Fibroblast of lung (primary cell): ENCODE measurements around the gene RAC2.

Experiments used
- EZH2 ChIP-seq: IDR thresholded peaks from 2 replicates; pipeline ENCODE4 v1.5.1; 2012; ENCODE audit warnings: low read length, control low read depth, mild to moderate bottlenecking; ENCODE audit errors: missing control alignments
- TF ChIP-seq, protein P1 (sequence below), 2 donors: IDR thresholded peaks in 1 of 2; conservative IDR thresholded peaks in 1 of 2; 1 replicate in 1 of 2; 2 replicates in 1 of 2; pipeline ENCODE4 v1.5.1; 2011 to 2012; ENCODE audit warnings: low read length in 2 of 2, control low read depth in 1 of 2, inconsistent platforms in 1 of 2, low read depth in 1 of 2, mild to moderate bottlenecking in 1 of 2

DNA sequence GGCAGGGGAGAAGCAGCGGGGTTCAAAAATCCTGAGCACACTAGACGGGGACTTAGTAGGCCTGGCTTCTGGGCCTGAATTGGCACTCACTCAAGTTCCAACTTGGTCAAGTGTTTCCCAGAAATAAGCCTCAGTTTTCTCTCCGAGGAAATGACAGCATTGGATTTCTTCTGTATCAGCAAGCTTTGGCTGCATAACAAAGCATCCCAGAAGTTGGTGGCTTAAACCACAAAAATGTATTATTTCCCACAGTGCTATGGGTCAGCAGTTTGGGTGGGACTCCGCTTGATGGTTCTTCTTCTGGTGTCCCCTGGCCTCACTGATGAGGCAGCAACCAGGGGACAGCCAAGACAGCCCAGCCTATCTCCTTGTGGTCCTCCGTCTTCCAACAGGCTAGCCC is 36.6 kb upstream of the RAC2 start:
- TF ChIP-seq, protein P1, sequence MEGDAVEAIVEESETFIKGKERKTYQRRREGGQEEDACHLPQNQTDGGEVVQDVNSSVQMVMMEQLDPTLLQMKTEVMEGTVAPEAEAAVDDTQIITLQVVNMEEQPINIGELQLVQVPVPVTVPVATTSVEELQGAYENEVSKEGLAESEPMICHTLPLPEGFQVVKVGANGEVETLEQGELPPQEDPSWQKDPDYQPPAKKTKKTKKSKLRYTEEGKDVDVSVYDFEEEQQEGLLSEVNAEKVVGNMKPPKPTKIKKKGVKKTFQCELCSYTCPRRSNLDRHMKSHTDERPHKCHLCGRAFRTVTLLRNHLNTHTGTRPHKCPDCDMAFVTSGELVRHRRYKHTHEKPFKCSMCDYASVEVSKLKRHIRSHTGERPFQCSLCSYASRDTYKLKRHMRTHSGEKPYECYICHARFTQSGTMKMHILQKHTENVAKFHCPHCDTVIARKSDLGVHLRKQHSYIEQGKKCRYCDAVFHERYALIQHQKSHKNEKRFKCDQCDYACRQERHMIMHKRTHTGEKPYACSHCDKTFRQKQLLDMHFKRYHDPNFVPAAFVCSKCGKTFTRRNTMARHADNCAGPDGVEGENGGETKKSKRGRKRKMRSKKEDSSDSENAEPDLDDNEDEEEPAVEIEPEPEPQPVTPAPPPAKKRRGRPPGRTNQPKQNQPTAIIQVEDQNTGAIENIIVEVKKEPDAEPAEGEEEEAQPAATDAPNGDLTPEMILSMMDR (conservative IDR thresholded peaks at IDR 0.05 in 1 of 2, IDR thresholded peaks at IDR 0.05 in 1 of 2; ENCODE audit: low read depth in 1 of 2, low read length in 2 of 2): no peak
- TF ChIP-seq EZH2: no peak
